NCI-H510A treated with DMSO at 0.1 percent for 48 hours (cell line): ENCODE results near the gene CACNA1F.

ENCODE experiments used
- DNase-seq: peaks from one replicate; lab custom pipeline; 2025; lab: John Stamatoyannopoulos, UW

CACNA1F gene

DNA sequence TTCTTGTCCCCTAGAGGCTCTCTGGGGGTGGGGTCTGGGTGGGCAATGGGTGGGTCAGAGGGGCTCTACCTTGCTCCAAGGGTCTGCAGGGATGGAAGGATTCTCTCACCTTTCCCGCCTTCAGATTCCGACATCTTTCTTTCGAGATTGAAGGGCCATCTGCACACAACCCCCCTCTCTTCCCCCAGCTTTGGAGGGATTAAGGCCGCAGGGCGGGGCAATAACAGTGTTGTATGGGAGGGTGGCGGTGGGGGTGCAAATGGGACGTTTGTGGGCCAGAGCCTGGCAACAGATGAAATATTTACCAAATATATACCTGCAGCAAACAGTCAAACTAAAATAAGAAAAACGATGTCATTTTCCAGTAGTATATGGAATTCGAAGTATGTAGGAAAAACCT is at the start of gene CACNA1F:
Gene CACNA1F (minus strand): TSS at position 165 of the 400 bp plus-strand sequence. CDS start 31 bp downstream, at position 134.
- DNase-seq, result no peak

DNA sequence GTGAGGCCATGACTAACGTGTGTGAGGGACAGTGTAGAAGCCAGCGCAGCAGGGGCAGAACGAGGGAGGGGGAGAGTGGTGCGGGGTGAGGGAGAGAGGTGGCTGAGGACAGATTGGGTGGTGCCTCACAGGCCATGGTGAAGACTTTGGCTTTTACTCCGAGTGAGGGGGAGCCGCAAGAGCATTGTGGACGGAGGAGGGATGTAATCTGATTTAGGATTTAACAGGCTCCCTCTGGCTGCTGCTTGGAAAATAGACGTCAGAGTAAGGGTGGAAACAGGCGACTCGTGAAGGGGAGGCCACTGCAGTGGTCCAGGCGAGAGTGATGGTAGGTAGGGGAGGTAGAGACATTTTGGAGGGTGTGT is 49.5 kb upstream of the CACNA1F start:
- no peak for DNase-seq

DNA sequence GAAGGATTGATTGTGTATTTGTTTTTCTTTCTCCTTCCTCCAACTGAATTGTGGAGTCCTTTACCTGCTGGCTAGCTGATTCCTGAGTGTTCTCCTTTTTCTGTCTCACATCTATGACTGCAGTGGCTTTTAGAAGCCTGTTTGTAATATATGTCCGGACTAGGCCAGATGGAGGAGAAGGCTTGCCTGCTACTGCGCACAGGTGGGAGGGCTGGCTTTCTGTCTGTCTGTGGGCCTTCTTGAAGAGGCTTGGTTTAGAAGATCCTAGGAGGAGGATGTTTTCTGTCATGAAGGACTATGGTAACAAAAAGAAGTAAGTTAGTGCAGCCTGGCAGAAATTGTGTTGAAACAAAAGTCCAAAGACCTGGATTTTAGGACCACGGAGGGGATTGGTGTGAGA is 44.9 kb upstream of the CACNA1F start:
- no peak for DNase-seq

DNA sequence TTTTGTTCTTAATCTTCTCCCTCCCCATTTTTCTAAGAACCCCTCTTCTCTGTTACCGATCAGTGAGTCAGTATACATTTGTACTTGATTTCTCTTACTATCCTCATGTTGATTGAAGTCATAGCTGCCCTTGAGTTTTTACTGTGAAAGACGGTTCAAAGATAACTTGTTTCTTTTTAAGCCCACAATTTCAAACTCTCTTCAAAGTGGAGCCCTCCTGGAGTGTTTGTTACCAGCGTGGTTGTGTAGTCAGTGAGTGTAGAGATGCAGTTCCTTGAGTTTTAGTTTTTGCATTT is 44.3 kb upstream of the CACNA1F start:
- no peak for DNase-seq

DNA sequence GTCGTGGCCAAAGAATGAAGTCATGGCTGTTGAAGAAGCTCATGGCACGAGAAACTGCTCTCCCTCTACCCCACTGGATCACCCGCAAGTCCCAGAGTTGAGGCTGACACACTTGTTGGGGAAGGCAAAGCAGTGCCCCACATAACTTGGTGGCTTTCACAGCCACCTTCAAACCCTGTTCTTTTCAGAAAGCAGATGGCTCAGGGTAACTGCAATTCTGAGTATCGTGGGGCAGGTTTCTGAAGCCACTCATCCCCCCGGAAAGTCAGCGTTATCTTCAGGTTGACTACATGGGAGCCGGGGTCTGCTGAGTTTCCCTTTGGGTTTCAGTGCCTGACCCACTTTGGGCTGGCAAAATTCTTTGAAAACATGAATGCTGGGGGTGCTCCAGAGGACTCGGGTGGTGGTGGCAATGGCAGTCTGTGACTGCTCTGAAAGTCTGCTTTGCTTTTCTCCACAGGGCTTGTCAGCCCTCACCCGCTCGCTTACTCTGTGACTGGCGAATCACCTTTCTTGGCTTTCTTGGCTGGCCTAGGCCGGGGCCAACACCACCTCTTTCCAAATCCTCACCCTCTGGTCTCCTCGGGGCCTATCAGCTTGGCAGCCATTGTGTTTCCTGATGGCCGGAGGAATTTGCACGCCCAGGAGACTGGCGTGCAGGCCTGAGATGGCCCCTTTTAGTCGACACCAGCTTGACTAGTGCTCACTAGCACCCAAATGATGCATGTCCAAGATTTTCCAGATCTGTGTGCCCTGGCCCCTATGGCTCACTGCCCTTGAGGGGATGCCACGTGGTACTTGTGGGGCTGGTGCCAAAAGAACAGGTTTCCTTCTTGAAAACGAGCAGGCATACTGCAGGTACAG is 43.8 kb upstream of the CACNA1F start:
- no peak for DNase-seq

DNA sequence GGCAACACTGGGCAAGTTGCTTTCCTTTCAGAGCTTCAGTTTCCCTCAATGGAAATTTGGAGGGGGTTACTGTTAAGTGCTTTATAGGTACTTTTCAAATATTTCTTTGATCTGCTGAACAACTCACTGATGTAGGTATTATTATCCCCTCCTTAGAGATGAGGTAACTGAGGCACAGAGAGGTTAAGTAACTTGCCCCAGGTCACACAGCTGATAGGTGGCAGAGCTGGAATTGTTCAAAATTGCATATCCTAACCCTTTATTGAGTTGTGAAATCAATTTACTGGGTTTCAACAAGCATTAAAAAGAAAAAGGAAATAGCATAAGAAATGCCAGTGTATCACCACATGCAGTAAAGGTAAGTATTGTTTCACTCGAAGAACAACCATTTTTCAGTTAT is 43.1 kb upstream of the CACNA1F start:
- no peak for DNase-seq

DNA sequence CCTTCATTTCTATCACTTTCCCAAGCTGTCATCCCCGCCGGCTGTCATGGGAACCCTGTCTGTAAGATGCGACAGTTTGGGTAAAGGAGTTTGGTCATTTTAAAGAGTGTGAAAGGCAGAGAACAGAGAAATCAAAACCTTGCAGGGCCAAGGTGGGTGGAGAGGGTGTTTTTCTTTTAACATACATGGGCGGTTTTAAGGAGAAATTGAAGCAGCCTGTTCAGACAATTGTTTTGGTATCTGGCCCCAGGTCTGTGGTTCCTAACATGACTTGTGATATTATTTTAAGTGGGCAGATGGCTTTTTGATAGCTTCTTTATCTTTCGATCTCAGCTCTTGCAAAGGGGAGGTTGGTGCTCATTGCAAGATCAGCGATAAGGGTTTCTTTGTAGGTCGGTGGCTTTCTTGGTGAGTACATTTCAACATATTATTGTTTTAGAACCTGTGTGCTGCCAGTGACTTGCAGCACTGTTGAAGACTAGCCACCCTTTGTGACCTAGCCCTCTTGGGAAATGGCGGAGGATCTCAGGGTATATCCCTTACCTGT is 40.1 kb upstream of the CACNA1F start:
- DNase-seq, result no peak

DNA sequence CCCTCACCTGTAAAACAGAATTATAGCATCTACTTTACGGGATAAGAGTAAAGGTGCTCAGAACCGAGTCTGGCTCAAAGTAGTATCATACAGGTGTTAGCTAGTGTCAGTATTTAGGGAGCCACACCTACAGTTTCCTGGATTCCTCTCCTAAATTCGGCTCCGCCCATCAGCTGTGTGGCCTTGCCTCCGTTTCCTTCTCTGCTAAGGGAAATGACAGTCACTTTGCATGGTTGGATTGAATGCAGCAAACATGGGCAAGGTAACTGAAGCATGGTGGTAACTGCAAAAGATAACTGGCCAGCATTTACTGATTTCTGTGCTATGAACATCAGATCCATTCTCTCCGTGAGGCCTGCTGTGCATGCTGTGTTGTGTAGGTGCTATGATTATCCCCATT is 39.3 kb upstream of the CACNA1F start:
- no peak for DNase-seq

DNA sequence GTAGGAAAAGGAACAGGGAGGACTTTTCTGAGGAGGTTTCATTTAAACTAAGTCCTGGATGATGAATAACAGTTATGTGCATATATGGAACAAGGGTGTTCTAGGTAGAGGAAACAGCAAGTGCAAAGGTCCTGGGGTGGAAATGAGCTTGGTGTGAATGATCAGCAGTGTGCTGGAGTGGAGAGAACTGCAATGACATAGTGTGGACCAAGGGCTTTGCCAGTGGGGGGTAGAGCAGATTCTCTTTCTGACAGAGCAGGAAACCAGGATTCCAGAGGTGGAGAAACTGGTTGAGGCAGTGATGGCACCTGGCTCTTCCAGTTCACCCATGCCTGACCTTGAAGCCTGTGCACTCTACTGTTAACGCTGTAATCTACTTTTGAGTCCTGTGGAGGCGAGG is 38.2 kb upstream of the CACNA1F start:
- no peak for DNase-seq

DNA sequence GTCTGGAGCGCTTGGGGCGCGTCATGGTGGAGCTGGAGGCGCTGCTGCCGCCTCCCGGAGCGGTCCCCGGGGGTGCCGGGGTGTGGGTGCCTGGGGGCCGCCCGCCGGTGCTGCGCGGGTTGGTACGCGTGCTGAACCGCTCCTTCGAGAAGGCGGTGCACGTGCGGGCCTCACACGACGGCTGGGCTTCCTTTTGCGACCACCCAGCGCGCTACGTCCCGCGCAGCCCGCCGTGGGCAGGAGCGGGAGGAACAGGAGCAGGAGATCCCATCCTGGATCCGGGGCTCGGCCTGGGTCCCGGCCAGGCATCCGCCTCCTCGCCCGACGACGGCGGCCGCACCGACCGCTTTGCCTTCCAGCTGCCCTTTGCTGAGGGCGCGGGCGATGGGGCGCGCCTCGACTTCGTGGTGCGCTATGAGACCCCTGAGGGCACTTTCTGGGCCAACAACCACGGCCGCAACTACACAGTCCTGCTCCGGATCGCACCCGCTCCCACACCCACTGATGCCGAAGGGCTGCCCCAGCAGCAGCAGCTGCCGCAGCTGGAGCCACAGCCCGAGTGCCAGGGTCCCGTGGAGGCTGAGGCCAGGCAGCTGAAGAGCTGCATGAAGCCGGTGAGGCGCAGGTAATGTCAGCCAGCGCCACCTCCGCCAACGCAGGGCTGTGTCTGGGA is 37.2 kb upstream of the CACNA1F start:
- DNase-seq, result no peak

DNA sequence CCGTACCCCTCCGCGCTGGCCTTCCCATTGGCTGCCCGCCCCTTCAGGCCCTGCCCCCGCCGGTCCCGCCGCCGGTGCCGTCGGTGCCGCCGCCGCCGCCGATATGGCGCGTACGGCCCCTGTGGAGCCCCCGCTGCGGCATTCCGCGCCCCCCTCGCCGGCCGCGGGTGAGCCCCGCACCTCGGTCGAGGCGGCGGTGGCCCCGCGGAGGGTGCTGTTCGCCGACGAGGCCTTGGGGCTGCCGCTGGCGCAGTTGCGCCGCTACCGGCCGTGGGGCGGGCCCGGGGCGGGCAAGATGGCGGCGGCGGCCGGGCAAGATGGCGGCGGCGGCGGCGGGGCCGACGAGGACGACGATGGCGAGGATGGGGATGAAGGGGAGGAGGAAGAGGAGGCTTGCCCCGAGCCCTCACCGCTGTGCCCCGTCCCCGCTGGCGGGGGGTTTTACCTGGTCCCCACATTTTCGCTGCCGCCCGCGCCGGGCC is 36.7 kb upstream of the CACNA1F start, which contains the start of gene PPP1R3F:
Gene PPP1R3F (plus strand): TSS at position 27 of the 482 bp plus-strand sequence. CDS start 77 bp downstream, at position 104.
- DNase-seq, result no peak

DNA sequence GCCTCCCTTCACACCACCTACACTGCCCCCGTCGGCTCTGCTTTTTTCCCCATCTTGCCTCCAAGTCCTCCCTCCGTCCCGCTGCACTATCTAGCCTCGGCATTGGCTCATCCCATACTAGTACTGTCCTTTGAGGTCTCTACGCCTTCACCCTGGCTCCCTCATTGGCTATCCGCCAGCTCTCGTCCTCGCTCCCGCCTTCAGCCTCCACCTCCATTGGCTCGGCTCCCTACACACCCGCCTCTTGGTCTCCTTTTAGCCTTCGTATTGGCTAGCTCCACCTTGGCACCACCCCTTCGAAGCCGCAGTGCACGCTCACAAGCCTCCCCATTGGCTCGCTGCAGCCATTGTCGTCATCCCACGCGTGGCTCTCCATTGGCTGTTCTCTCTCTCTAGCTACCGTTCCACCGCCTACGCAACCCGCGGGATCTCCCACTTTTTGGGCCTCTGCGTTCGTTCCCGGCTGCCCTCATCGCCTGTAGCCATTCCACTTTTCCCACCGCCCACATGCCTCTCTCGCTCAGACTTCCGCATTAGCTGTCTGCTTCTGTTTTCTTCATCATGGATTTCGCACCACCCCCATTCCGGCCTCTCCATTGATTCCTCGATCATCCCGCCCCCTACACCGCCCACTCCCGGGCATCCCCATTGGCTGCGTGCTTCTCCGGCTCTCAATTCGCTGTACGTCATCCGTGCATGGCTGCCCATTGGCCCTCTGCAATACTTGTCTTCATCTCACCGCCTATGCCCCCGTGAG is 36.0 kb upstream of the CACNA1F start:
- peak; percentile 94 for DNase-seq

DNA sequence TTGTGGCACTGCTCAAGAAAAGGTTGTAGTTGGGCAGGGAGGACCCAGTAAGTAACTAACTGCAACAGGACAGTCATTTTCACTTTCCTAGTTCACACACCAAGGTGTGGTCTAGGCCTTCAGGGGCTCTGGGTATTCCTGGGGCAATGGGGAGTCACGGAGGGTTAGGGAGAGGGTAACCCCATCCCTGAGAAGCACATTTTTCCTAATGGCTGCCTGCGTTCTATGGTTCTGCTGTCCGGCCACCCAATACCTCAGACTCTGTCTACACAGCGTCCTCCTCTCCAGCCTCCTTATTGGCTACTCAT is 35.5 kb upstream of the CACNA1F start:
- DNase-seq, result no peak

DNA sequence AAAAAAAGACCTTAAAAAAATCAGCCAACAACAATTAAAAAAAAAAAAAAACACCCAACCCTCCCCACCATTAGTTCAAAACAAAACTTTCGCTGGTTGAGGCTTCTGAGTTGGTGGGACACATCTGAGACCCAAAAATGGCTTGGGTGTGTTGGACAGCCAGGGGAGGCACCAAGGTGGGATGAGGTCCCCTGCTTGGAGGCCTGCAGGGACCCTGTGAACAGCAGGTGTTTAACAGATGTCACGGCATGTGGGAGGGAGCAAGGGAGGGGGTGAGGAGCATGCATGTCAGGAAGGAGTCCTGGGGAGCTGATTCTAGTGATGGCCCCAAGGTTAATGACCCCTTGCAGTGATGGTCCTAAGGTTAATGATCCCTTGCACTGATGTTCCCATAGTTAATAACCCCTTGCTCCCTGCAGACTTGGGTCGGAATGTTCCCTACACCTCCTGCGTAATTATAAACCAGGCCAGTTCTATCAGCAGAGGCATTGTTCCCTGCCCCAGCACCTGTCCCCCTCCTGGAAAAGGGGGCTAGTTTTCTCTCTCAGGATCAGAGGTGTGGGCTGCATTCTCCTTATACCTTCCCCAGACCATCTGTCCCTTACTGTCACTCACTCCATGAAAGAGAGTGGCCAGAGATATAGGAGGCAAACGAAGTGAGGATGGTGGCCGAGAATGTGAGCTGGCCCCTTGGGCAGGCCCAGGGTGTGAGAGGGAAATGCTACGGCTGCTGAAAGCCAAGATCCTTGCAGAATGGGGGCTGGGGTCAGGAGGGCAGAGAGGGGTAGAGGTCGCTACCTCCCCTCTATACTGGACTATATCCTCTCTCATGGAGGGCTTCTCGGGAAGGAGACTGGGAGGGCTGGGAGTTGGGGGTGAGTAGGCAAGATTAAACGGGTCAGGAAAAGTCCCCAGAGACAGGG is 33.6 kb upstream of the CACNA1F start:
- no peak for DNase-seq

DNA sequence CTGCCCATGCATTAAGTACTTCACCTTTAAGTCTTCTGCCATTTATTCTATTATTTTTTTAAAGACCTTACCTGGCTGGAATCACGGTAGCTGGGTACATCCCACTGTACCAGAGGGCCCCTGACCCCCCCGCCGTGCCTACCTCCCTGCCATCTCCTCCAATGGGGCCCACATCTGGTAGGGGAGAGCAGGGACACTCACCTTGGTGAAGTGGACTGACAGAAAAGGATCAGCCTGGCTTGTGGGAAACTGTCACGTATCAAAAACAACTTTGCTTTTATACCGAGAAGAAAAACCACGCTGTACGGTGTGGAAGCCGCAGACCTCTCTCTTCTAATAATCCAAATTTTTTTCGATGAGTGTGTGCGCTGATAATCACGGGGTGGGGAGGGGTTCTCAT is 31.3 kb upstream of the CACNA1F start, which contains the start of gene FOXP3:
Gene FOXP3 (minus strand): TSS at position 251 of the 400 bp plus-strand sequence. CDS start 6,205 bp downstream, outside the sequence.
- DNase-seq, result no peak

DNA sequence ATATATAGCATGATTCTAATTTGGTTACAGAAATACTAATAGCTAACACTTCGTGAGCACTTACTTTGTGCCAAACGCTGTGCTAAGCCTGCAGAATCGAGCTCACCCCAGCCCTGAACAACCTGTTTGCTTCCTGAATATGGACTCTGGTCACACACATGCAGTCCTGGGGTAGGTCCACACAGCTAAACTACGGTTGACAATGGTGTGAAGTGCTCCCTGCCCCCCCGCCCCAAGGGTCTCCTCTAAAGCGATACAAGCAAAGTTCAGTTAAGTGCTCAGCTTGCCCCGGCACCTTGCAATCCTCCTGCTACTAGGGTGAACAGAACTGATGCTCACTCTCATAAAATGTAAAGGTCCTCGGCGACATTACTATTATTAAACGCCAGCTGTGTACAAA is 30.5 kb upstream of the CACNA1F start:
- DNase-seq, result no peak

DNA sequence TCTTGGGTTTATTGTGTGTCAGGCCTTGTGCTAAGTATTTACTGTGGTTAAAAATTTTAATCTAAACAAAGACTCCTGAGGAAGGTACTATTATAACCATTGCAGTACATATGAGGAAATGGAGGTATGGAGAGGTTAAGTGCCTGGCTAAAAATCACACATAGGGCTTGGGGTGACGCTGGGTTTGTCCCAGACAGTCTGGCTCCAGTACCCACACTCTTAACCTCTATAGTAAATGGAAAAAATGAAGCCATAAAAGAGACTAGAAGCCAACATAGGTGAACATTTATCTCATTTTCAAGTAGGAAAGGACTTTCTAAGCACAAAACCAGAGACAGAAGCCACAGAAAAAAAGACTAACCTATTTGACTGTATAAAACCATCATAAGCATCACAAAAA is 29.5 kb upstream of the CACNA1F start:
- no peak for DNase-seq

DNA sequence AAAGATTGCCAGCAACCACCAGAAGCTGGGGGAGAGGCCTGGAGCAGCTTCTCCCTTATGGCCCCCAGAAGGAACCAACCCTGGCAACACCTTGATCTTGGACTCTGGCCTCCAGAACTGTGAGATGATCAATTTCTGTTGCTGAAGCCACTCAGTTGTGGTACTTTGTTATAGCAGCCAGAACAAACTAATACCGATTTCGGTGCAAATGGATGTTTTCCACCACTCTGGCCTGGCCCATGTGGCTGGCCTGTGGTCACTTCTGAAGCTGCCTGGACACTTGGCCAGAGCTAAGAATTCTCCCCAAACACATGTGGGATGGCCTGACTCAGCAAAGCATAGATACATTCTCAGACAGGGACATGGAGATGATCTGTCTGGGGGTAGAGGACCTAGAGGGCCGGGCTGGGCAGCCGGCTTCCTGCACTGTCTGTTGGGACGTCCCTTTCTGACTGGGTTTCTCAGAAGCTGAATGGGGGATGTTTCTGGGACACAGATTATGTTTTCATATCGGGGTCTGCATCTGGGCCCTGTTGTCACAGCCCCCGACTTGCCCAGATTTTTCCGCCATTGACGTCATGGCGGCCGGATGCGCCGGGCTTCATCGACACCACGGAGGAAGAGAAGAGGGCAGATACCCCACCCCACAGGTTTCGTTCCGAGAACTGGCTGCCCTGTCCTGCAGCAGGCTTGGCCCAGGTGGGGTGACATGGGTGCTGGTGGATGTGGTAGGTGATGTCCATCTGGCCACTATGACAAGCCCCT is 27.3 kb upstream of the CACNA1F start:
- DNase-seq, result no peak

DNA sequence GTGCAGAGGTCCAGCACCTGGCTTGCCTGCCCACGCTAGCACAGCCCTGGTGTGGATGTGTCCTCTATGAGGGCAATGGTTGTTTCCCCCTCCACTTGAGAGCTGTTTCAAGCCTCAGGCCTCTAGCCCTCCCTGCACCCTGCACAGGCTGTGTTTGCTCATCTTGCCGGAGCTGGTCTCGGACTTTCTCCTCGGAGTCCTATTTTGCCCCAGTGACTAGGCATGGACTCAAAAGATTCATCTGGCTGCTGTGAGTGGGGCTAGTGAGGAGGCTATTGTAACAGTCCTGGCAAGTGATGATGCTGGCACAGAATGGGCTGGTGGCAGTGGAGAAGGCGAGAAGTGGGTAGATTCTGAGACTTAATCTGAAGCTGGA is 25.6 kb upstream of the CACNA1F start:
- DNase-seq, result no peak

DNA sequence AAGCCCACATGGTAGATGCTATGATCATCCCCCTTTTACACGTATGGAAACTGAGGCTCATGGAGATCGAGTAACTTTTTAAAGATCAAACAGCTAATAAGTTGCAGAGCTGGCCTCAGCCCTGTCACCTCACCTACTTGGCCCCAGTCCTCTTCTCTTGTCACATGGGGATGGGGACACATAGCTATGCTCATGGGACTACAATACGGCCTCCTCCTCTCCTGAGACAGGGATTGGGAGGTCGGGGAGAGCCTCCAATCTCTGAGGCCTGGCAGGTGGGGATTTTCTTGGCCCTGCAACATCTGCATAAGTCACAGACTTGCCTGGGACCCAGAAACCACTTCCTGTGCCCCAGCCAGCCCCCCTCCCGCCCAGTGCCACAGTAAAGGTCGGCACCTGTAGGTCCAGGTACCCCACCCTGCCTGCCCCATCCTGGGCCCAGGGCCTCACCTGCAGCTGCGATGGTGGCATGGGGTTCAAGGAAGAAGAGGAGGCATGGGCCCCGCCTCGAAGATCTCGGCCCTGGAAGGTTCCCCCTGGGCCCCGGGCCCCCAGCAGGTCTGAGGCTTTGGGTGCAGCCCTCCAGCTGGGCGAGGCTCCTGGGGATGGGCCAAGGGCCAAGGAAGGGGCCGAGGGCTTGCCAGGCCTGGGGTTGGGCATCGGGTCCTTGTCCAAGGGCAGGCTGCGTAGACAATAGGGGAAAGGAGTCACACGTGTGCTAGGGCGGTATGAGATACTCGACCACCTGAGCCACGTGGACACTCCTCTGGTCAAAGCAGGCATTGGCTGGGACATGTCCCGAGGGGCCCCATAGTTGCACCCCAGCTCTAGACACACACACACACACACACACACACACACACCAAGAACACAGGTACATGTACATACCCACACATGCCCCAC is 25.0 kb upstream of the CACNA1F start:
- no peak for DNase-seq
